ENCODE data around the gene TMEM117.
"Not testable (repeated sequence)": the region's sequence is repeated elsewhere in the genome, so short reads cannot be mapped to it uniquely, and the experiment has no call there.

TMEM117 gene

GRCh38 chr12:44036875-44037443 is 201.1 kb downstream of the TMEM117 start:
- TF ChIP-seq POLR2A (IDR thresholded peaks at IDR 0.05; ENCODE audit: low read depth, low read length), result no peak
- no peak for TF ChIP-seq POLR2AphosphoS5 (IDR thresholded peaks at IDR 0.05; ENCODE audit: low read depth, low read length)
- TF ChIP-seq TAF1 (IDR thresholded peaks at IDR 0.05; ENCODE audit: borderline replicate concordance, low read depth, low read length), result no peak
- DNase-seq (ENCODE audit: insufficient read length), result no peak
- no peak for FAIRE-seq

GRCh38 chr12:44038411-44038810 is 202.5 kb downstream of the TMEM117 start:
- no peak for FAIRE-seq
- TF ChIP-seq TAF1 (IDR thresholded peaks at IDR 0.05; ENCODE audit: borderline replicate concordance, low read depth, low read length), result no peak
- no peak for TF ChIP-seq POLR2AphosphoS5 (IDR thresholded peaks at IDR 0.05; ENCODE audit: low read depth, low read length)
- TF ChIP-seq POLR2A (IDR thresholded peaks at IDR 0.05; ENCODE audit: low read depth, low read length), result no peak
- no peak for DNase-seq (ENCODE audit: insufficient read length)

- FAIRE-seq; DNase-seq (ENCODE audit: insufficient read length): not testable (repeated sequence)
Measured at GRCh38 chr12:44044491-44044890, 208.6 kb downstream of the TMEM117 start.

DNA sequence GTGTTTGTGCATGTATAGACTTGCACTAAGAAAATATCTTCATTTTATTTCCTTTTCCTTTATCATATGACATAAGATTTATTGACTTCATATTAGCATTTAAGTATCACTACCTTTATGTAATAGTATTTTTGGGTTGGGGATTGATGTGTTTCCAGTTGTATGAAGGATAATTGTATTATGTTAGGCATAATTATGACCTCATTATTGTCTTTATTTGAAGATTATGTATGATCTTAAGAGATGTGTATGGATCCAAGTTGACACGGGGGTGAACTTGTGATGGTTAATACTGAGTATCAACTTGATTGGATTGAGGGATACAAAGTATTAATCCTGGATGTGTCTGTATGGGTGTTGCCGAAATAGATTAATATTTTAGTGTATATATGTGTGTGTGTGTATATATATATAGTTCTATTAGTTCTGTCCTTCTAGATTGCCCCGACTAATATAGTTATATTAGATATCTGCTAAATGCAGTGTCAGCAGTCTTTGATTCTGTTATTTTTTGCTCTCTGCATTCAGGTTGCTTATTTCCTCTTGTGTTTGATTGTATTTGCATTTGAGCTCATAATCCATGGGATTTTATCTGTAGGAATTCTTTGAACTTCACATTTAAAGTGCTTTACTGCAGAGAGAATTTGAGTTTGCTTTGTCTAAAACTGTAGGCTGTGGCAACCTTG is 211.0 kb downstream of the TMEM117 start:
- TF ChIP-seq TAF1 (IDR thresholded peaks at IDR 0.05; ENCODE audit: borderline replicate concordance, low read depth, low read length), result no peak
- no peak for TF ChIP-seq POLR2AphosphoS5 (IDR thresholded peaks at IDR 0.05; ENCODE audit: low read depth, low read length)
- no peak for TF ChIP-seq POLR2A (IDR thresholded peaks at IDR 0.05; ENCODE audit: low read depth, low read length)
- FAIRE-seq (no peak), DNase-seq (ENCODE audit: insufficient read length) (no peak)

DNA sequence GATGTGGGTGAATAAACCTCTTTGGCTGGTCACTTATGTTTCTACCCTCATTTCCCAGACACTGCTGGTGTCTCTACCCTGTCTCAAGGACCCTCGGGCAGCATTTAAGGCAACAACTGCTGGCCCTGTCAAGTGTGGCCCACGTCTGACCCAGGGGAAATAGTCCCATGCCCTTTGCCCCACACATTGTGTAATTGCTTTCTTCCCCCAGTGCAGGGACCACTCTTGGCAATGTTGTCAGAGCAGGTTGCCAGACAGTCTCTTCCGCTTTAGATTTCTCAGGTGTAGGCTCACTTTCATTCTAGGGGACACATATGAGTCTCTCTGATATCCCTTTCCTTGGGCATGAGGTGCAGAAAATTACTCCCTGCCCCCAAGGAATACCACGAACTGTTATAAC is 216.7 kb downstream of the TMEM117 start:
- FAIRE-seq, result no peak
- TF ChIP-seq POLR2A (IDR thresholded peaks at IDR 0.05; ENCODE audit: low read depth, low read length), result no peak
- TF ChIP-seq POLR2AphosphoS5 (IDR thresholded peaks at IDR 0.05; ENCODE audit: low read depth, low read length), result no peak
- no peak for TF ChIP-seq TAF1 (IDR thresholded peaks at IDR 0.05; ENCODE audit: borderline replicate concordance, low read depth, low read length)
- no peak for DNase-seq (ENCODE audit: insufficient read length)

DNA sequence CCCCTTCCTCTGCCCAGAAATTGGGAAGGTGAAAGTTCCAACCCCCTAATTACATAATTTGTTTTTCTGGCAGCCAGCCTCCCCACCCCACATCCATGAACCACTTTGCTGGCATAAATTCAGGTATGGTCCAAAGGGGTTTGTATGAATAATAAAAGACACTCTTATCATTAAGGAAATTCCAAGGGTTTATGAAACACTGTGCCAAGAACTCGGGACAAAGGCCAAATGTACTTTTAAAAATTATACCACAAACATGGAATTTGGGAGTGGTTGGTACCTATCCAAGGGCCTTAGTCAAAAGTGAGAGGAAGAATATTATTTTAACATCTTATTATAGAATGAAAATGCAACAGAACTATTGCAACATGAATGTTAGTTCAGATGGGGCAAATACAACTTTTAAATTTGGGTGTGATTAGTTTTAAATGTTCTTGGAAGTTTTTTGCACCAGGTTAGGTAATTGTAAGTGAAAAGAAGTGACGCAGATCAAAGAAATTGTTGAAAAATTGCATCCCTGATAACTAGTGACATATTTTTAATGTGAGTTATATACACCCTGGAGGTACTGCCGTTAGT is 217.8 kb downstream of the TMEM117 start:
- FAIRE-seq, result no peak
- TF ChIP-seq POLR2A (IDR thresholded peaks at IDR 0.05; ENCODE audit: low read depth, low read length) (no peak), POLR2AphosphoS5 (IDR thresholded peaks at IDR 0.05; ENCODE audit: low read depth, low read length) (no peak), TAF1 (IDR thresholded peaks at IDR 0.05; ENCODE audit: borderline replicate concordance, low read depth, low read length) (no peak)
- DNase-seq (ENCODE audit: insufficient read length), result no peak

GRCh38 chr12:44054281-44054680 is 218.4 kb downstream of the TMEM117 start:
- no peak for TF ChIP-seq POLR2A (IDR thresholded peaks at IDR 0.05; ENCODE audit: low read depth, low read length)
- no peak for TF ChIP-seq TAF1 (IDR thresholded peaks at IDR 0.05; ENCODE audit: borderline replicate concordance, low read depth, low read length)
- TF ChIP-seq POLR2AphosphoS5 (IDR thresholded peaks at IDR 0.05; ENCODE audit: low read depth, low read length), result no peak
- FAIRE-seq, result no peak

GRCh38 chr12:44058366-44058765 is 222.5 kb downstream of the TMEM117 start:
- FAIRE-seq, result no peak
- no peak for TF ChIP-seq TAF1 (IDR thresholded peaks at IDR 0.05; ENCODE audit: borderline replicate concordance, low read depth, low read length)
- no peak for DNase-seq (ENCODE audit: insufficient read length)

More at GRCh38 chr12:44054281-44054680, 218.4 kb downstream of the TMEM117 start:
- DNase-seq (ENCODE audit: insufficient read length), result no peak

GRCh38 chr12:44059476-44059875 is 223.6 kb downstream of the TMEM117 start:
- no peak for DNase-seq (ENCODE audit: insufficient read length)
- TF ChIP-seq POLR2AphosphoS5 (IDR thresholded peaks at IDR 0.05; ENCODE audit: low read depth, low read length), result no peak
- TF ChIP-seq TAF1 (IDR thresholded peaks at IDR 0.05; ENCODE audit: borderline replicate concordance, low read depth, low read length), result no peak
- no peak for TF ChIP-seq POLR2A (IDR thresholded peaks at IDR 0.05; ENCODE audit: low read depth, low read length)
- FAIRE-seq, result no peak

GRCh38 chr12:44063671-44064070 is 227.8 kb downstream of the TMEM117 start:
- TF ChIP-seq TAF1 (IDR thresholded peaks at IDR 0.05; ENCODE audit: borderline replicate concordance, low read depth, low read length), result no peak
- TF ChIP-seq POLR2A (IDR thresholded peaks at IDR 0.05; ENCODE audit: low read depth, low read length), result no peak
- FAIRE-seq (no peak), DNase-seq (ENCODE audit: insufficient read length) (no peak)

- TF ChIP-seq POLR2AphosphoS5 (IDR thresholded peaks at IDR 0.05; ENCODE audit: low read depth, low read length) (no peak), POLR2A (IDR thresholded peaks at IDR 0.05; ENCODE audit: low read depth, low read length) (no peak), TAF1 (IDR thresholded peaks at IDR 0.05; ENCODE audit: borderline replicate concordance, low read depth, low read length) (no peak)
- DNase-seq (ENCODE audit: insufficient read length) (no peak), FAIRE-seq (no peak)
Measured at GRCh38 chr12:44076871-44077270, 241.0 kb downstream of the TMEM117 start.

DNA sequence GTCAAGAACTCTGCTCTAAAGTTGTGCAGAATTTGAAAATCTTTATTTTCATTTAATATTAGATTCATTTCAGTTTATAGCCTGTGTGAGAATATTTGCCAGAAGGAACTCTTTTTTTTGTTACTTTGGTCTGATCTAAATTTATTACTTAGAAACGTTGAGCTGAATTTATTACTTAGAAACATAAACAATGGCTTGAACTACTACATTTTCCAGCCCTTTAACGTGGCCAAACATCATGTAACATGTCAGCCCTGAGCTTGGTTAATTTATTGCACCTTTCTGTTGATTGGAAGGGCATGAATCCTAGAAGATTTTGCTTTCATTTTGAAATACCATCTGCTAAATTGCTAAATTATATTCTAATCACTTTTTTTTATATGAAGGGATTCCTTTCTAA is 241.4 kb downstream of the TMEM117 start:
- FAIRE-seq (no peak), DNase-seq (ENCODE audit: insufficient read length) (no peak)
- no peak for TF ChIP-seq POLR2AphosphoS5 (IDR thresholded peaks at IDR 0.05; ENCODE audit: low read depth, low read length)
- no peak for TF ChIP-seq TAF1 (IDR thresholded peaks at IDR 0.05; ENCODE audit: borderline replicate concordance, low read depth, low read length)
- TF ChIP-seq POLR2A (IDR thresholded peaks at IDR 0.05; ENCODE audit: low read depth, low read length), result no peak

Data from GM12892 (cell line).